Uterus (tissue), 4 donors: Measurements from ENCODE around the gene SEMA6C. TPM values are rescaled to one million over a fixed set of nuclear protein-coding genes. Genes with fewer than 3 reads are reported as not detected.
"Not testable (repeated sequence)": the region's sequence is repeated elsewhere in the genome, so short reads cannot be mapped to it uniquely, and the experiment has no call there.

Experiments used
- DNase-seq, 2 donors: peaks; one replicate each; pipeline ENCODE4 v3.0.0-alpha.2; 2019 to 2020
- H3K27ac ChIP-seq, 2 donors: fragments of 200-600 bp; sonication (generic); 1 replicate in 1 of 2; 2 replicates in 1 of 2; pipeline ENCODE4 v1.5.1; 2016 to 2018
- H3K27me3 ChIP-seq, 2 donors: fragments of 200-600 bp; sonication (generic); one replicate each; pipeline ENCODE4 v1.5.1; 2018 to 2019; ENCODE audit warnings: control low read depth in 1 of 2
- H3K36me3 ChIP-seq, 2 donors: fragments of 200-600 bp; sonication (generic); one replicate each; pipeline ENCODE4 v1.5.1; 2019; ENCODE audit warnings: control low read depth in 1 of 2
- H3K4me1 ChIP-seq, 2 donors: fragments of 200-600 bp; sonication (generic); one replicate each; pipeline ENCODE4 v1.5.1; 2018 to 2019; ENCODE audit warnings: control low read depth in 1 of 2
- H3K4me3 ChIP-seq, 2 donors: fragments of 200-600 bp; sonication (generic); 1 replicate in 1 of 2; 2 replicates in 1 of 2; pipeline ENCODE4 v1.5.1; 2018 to 2019; ENCODE audit warnings: mild to moderate bottlenecking in 1 of 2
- H3K9me3 ChIP-seq, 2 donors: fragments of 200-600 bp; sonication (generic); one replicate each; pipeline ENCODE4 v1.5.1; 2019; ENCODE audit warnings: control low read depth in 1 of 2
- POLR2A ChIP-seq, 2 donors: fragments of 450-650 bp; IDR thresholded peaks; one replicate each; pipeline ENCODE4 v1.6.1; 2016; ENCODE audit warnings: antibody characterized with exemption in 2 of 2, mild to moderate bottlenecking in 1 of 2, moderate library complexity in 1 of 2
- intact Hi-C: fragments of 100-400 bp; cut with DNase I; formaldehyde crosslinking; loops from one replicate; pipeline ENCODE4 v1.15.1; 2023; ENCODE audit warnings: low total_unique reads
- total RNA-seq, 4 donors: library from RNA; depleted of rRNA in 3 of 4; stranded (reverse); fragments of >200 nt in 3 of 4; gene quantifications; one replicate each; pipeline versions ENCODE4 v1.1.0 to v1.2.4, GENCODE V29; 2014 to 2023
- TF ChIP-seq, protein P1 (sequence below), 4 experiments: fragments of 200-600 bp in 2 of 4; fragments of 450-650 bp in 2 of 4; sonication (generic) in 2 of 4; IDR thresholded peaks; one replicate each; pipeline ENCODE4 v1.5.1; 2016 to 2019; ENCODE audit warnings: antibody characterized with exemption in 4 of 4, mild to moderate bottlenecking in 2 of 4, moderate library complexity in 1 of 4
- donor health status: DM: yes; HTN: yes; CAD: no.

SEMA6C gene
- total RNA-seq, result 10 to 100 TPM in 2 of 4 donors, 1 to 10 TPM in 1, under 1 TPM in 1; 0.88 to 31.3 (median 10.4) TPM

DNA sequence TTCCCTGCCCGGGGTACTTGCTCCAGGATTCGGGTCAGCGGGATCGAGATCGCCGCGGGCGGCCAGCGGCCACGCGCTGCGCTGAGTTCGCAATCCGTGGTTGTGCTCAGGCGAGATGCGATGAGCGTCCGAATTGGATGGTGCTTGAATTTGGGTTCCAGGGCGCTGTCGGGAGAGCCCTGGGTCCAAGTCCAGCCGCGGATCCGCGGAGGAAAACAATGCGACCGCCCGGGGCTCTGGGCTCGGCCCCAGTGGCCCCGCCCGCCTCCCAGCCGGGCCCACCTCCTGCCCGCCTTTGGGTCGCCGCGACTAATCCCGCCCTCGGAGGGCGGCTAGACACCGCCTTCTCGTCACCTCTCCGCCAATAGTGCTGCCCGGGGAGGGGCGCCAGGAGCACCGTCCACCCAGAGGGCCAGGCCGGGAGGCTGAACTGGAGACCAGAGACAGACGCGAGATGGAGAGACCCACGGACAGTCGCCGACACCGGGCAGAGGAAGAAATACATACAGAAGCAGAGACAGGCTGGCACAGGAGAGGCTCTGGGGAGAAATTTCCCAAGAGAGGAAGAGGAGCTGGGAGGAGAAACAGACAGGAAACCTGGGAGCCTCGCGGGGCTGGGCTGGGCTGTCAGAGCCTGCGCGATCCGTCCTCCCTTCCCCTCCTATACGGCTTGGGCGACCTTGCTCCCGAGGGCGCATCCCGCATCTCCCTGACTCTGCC lies at the start of gene SEMA6C:
Gene SEMA6C, minus strand, starts transcription at position 220 of the 720 bp plus-strand sequence. CDS start 4,010 bp downstream, outside the sequence.
- peak; percentile 89 to 94 for TF ChIP-seq POLR2A (IDR thresholded peaks at IDR 0.05)
- TF ChIP-seq, protein P1, sequence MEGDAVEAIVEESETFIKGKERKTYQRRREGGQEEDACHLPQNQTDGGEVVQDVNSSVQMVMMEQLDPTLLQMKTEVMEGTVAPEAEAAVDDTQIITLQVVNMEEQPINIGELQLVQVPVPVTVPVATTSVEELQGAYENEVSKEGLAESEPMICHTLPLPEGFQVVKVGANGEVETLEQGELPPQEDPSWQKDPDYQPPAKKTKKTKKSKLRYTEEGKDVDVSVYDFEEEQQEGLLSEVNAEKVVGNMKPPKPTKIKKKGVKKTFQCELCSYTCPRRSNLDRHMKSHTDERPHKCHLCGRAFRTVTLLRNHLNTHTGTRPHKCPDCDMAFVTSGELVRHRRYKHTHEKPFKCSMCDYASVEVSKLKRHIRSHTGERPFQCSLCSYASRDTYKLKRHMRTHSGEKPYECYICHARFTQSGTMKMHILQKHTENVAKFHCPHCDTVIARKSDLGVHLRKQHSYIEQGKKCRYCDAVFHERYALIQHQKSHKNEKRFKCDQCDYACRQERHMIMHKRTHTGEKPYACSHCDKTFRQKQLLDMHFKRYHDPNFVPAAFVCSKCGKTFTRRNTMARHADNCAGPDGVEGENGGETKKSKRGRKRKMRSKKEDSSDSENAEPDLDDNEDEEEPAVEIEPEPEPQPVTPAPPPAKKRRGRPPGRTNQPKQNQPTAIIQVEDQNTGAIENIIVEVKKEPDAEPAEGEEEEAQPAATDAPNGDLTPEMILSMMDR (IDR thresholded peaks at IDR 0.05), result no peak
- H3K4me1 ChIP-seq, result peaks cover 5 to 12% of the 10 kb centered on the region in 2 donors

DNA sequence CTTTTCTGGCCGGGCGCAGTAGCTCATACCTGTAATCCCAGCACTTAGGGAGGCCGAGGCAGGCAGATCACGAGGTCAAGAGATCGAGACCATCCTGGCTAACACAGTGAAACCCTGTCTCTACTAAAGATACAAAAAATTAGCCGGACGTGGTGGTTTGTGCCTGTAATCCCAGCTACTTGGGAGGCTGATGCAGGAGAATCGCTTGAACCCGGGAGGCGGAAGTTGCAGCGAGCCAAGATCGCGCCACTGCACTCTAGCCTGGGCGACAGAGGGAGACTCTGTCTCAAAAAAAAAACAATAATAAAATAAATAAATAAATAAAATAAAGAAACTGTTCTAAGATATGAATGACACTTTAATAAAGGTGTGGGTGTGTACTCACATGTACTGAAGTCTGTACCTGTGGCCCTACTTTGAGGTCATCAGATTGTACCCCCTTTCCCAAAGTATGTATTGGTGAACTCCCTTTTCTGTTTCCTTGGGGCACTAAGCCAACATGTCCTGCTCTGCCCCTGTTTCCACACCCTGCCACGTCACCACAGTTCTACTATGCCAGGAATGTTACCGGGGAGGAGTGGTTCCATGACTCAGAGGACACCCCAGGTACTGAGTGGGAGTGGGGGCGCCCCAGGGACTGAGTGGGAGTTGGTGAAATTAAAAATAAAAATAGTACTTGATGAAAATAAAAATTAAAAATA lies 48.6 kb upstream of the SEMA6C start:
- H3K36me3 ChIP-seq, H3K27ac ChIP-seq, H3K4me1 ChIP-seq, H3K9me3 ChIP-seq, H3K4me3 ChIP-seq, H3K27me3 ChIP-seq: not testable (repeated sequence)
- intact Hi-C loops, result loop anchor here (5.0 to 10.0 kb wide), 2 partner anchors 60 to 147 kb away; partner anchors contain the start of gene PSMD4
- DNase-seq, result peak; percentile 43 to 60

More for the DNA sequence above, at the start of gene SEMA6C:
- Histone ChIP-seq H3K4me3 (peak within 1 kb of the TSS; percentile 93 to 98), H3K27ac (peak within 1 kb of the TSS; percentile 89), H3K36me3 (no peaks in the 10 kb centered on the region), H3K9me3 (no peaks in the 10 kb centered on the region), H3K27me3 (no peaks in the 10 kb centered on the region)
- DNase-seq, result peak; percentile 95 to 96
- intact Hi-C loops, result no loop called here

DNA sequence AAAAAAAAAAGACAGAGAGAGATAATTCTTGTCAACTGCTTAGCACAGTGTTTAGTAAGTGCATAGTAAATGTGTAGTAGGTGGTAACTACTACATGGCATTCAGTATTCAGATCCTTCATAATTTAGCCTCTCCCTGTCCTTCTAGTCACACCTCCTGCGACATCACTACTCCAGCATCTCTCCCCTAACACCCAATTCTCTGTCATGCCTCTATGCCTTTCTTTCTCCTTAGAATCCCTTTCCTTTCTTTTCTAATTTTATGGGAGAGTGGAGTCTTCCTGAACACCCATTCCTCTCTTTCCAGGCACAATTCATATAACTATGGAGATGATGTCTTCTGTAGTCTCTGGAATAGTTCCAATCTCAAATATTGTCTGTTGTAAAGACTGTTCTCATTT lies 47.4 kb upstream of the SEMA6C start:
- no peak overlapping the region for H3K4me3 ChIP-seq
- no peaks in the 10 kb centered on the region for H3K9me3 ChIP-seq
- H3K27ac ChIP-seq, result no peak overlapping the region
- no peaks in the 10 kb centered on the region for H3K36me3 ChIP-seq
- DNase-seq, result no peak
- peaks cover 0 to 3% of the 10 kb centered on the region in 2 donors for H3K4me1 ChIP-seq
- H3K27me3 ChIP-seq, result no peaks in the 10 kb centered on the region
- intact Hi-C loops, result loop anchor here (5.0 to 10.0 kb wide), 2 partner anchors 61 to 148 kb away; partner anchors contain the start of gene PSMD4
- TF ChIP-seq, protein P1 (IDR thresholded peaks at IDR 0.05), result no peak
- no peak for TF ChIP-seq POLR2A (IDR thresholded peaks at IDR 0.05)

- TF ChIP-seq POLR2A (IDR thresholded peaks at IDR 0.05), result no peak
- TF ChIP-seq, protein P1 (IDR thresholded peaks at IDR 0.05), result no peak
- no peak for DNase-seq
These were observed 46.9 kb upstream of the SEMA6C start for GRCh38 chr1:151193304-151193703.

GRCh38 chr1:151192047-151192446 lies 45.6 kb upstream of the SEMA6C start:
- no peak for DNase-seq
- H3K27ac ChIP-seq, result no peak overlapping the region
- no peaks in the 10 kb centered on the region for H3K36me3 ChIP-seq
- H3K9me3 ChIP-seq, result no peaks in the 10 kb centered on the region
- TF ChIP-seq, protein P1 (IDR thresholded peaks at IDR 0.05), result no peak
- no peak for TF ChIP-seq POLR2A (IDR thresholded peaks at IDR 0.05)
- intact Hi-C loops, result loop anchor here (5.0 to 10.0 kb wide), 2 partner anchors 63 to 150 kb away; partner anchors contain the start of gene PSMD4
- H3K4me3 ChIP-seq, result no peak overlapping the region
- H3K27me3 ChIP-seq, result no peaks in the 10 kb centered on the region
- H3K4me1 ChIP-seq, result peaks cover 6 to 12% of the 10 kb centered on the region in 2 donors

More at GRCh38 chr1:151193304-151193703, 46.9 kb upstream of the SEMA6C start:
- H3K27ac ChIP-seq, result no peak overlapping the region
- no peaks in the 10 kb centered on the region for H3K9me3 ChIP-seq
- no peaks in the 10 kb centered on the region for H3K27me3 ChIP-seq
- H3K4me3 ChIP-seq, result no peak overlapping the region
- peaks cover under 1 to 9% of the 10 kb centered on the region in 2 donors for H3K4me1 ChIP-seq
- no peaks in the 10 kb centered on the region for H3K36me3 ChIP-seq
- intact Hi-C loops, result loop anchor here (5.0 to 10.0 kb wide), 2 partner anchors 61 to 149 kb away; partner anchors contain the start of gene PSMD4
